ENCODE data around the gene SH2D2A. TPM values are rescaled to one million over a fixed set of nuclear protein-coding genes. Genes with fewer than 3 reads are reported as not detected.

Gene SH2D2A
- total RNA-seq, 1 donor from 2014 or later = 0.88 TPM

DNA sequence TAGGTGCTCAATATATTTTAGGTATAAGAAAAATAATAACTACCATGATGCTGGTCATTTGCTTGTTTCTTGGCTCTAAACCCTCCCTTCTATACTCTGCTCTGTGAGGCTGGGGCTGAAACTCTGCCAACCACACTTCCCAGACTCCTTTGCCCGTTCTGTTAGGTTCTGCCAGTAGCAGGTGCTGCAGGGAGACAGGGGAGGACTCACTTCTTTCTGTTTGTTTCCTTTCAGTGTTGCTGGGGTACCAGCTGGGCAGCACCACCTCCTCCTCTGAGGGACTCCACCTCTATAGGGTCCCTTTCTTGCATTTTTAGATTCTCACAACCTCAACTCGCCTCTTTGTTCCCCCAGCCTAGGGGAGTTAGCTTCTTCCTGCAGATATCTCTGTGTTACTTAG lies 17.0 kb upstream of the SH2D2A start:
- TF ChIP-seq, protein P1, sequence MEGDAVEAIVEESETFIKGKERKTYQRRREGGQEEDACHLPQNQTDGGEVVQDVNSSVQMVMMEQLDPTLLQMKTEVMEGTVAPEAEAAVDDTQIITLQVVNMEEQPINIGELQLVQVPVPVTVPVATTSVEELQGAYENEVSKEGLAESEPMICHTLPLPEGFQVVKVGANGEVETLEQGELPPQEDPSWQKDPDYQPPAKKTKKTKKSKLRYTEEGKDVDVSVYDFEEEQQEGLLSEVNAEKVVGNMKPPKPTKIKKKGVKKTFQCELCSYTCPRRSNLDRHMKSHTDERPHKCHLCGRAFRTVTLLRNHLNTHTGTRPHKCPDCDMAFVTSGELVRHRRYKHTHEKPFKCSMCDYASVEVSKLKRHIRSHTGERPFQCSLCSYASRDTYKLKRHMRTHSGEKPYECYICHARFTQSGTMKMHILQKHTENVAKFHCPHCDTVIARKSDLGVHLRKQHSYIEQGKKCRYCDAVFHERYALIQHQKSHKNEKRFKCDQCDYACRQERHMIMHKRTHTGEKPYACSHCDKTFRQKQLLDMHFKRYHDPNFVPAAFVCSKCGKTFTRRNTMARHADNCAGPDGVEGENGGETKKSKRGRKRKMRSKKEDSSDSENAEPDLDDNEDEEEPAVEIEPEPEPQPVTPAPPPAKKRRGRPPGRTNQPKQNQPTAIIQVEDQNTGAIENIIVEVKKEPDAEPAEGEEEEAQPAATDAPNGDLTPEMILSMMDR (IDR thresholded peaks at IDR 0.05; ENCODE audit: borderline replicate concordance) = no peak
- peaks cover 65% of the 10 kb centered on the region for H3K27me3 ChIP-seq (ENCODE audit: low read depth)
- intact Hi-C loops (cut with micrococcal nuclease) = no loop called here

DNA sequence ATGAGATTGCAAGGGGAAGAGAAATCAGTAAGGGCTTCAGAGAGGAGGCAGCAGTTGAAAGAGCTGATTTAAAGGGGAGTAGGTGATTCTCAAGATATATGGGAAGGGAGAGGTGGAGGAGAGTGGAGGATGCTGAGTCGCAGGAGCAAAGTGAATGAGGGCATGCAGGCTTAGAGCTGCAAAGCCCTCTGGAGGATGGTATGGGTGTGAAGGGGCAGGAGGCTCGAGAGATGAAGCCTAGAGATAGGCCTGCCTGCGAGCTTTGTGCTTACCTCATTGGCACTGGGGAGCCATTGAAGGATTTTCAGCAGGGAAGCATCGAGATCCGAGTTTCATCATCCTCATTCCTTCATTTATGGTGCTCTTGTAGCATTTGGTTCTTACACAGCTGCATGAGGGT lies 15.8 kb upstream of the SH2D2A start:
- Histone ChIP-seq H3K27me3 (ENCODE audit: low read depth) (peaks cover 59% of the 10 kb centered on the region), H3K4me1 (no peaks in the 10 kb centered on the region), H3K9me3 (replicated peaks) (no peaks in the 10 kb centered on the region), H3K4me3 (no peak overlapping the region), H3K36me3 (no peaks in the 10 kb centered on the region), H3K27ac (replicated peaks) (no peak overlapping the region)
- no peak for DNase-seq
- TF ChIP-seq, protein P1 (IDR thresholded peaks at IDR 0.05; ENCODE audit: borderline replicate concordance) = no peak
- intact Hi-C loops (cut with micrococcal nuclease) = no loop called here

More for the DNA sequence above, 17.0 kb upstream of the SH2D2A start:
- Histone ChIP-seq H3K4me3 (no peak overlapping the region), H3K9me3 (replicated peaks) (no peaks in the 10 kb centered on the region), H3K4me1 (no peaks in the 10 kb centered on the region), H3K36me3 (no peaks in the 10 kb centered on the region), H3K27ac (replicated peaks) (no peak overlapping the region)
- no peak for DNase-seq

DNA sequence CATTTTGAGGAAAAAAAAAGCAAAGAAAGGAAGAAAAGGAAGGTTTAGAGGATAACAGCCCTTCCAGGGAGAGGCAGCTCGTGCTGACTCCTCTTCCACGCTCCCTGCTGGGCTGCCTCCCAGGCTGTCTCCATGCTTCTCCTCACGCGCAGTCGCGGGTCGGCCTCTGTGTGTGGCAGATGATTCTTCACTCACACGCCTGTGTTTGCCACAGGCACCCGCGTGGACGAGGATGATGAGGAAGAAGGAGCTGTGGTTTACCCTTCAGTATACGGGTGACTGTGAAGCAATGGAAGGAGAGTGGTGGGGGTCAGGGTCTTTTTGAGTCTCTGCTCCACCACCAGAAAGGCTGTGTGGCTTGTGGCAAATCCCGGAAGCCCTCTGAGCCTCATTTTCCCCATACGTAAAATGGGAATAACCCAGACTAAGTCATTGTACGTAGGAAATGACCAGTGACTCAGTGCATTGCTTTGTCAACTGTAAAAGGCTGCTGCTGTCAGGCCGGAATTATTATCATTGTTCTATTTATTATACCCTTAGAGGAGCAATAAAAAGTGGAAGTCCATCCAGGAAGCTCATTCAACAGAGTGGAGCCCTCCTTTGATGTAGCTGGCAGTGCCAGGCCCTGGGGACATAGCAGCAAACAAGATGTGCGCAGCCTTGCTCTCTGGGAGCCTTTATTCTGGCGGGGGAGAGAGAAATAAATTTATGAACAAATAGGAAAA lies 11.9 kb upstream of the SH2D2A start:
- Histone ChIP-seq H3K27me3 (ENCODE audit: low read depth) (peaks cover 39% of the 10 kb centered on the region), H3K36me3 (no peaks in the 10 kb centered on the region), H3K9me3 (replicated peaks) (no peaks in the 10 kb centered on the region), H3K4me3 (no peak overlapping the region), H3K27ac (replicated peaks) (no peak overlapping the region), H3K4me1 (no peaks in the 10 kb centered on the region)
- DNase-seq = no peak
- intact Hi-C loops (cut with micrococcal nuclease) = no loop called here
- TF ChIP-seq, protein P1 (IDR thresholded peaks at IDR 0.05; ENCODE audit: borderline replicate concordance) = no peak

DNA sequence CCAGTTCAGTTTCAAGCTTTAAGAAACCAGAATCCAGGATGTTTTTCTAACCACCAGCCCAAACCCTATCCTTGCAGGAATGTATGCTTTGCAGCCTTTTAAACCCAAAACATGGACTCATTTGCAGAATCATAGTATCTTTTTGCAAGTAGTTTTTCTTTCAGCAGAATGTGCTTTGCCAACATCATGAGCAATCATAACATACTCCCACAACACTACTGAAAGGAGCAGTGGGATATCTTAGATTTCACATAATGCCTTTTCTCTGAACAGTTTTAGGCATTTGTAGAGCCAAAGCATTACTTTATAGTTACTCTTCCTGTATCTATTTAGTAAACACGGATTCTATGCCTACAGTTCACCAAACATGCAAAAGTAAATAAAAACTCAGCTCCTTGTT lies 10.0 kb upstream of the SH2D2A start:
- H3K27me3 ChIP-seq (ENCODE audit: low read depth) = peaks cover 44% of the 10 kb centered on the region
- TF ChIP-seq, protein P1 (IDR thresholded peaks at IDR 0.05; ENCODE audit: borderline replicate concordance) = no peak
- no peaks in the 10 kb centered on the region for H3K9me3 ChIP-seq (replicated peaks)
- no peak for DNase-seq
- intact Hi-C loops (cut with micrococcal nuclease) = no loop called here
- H3K4me3 ChIP-seq = no peak overlapping the region
- H3K36me3 ChIP-seq = no peaks in the 10 kb centered on the region
- H3K4me1 ChIP-seq = no peaks in the 10 kb centered on the region
- H3K27ac ChIP-seq (replicated peaks) = no peak overlapping the region

DNA sequence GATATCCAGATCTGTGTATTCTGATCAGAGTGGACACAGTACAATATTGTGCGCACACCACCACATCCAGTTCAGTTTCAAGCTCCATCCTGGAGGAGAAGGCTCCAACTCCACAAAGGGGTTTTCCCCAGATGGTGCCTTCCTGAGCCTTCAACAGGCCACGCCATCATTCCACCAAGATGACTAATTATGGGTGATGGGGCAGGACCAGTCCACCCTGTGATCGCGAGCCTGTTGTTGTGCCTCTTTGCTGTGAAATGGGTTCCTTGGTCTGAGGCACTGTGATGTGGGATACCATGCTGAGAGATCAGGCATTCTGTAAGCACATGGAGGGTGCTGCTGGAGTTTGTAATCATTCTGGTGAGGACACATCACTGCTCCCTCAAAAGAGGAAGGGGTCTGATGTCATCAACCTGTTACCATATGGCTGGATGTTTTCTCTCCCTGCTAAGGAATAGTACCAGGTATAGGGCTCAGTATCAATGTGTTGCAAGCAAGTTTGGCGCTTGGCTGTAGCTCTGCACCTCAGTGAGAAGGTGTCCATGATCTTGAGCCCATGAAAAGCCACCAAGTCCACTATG lies 6.7 kb upstream of the SH2D2A start:
- Histone ChIP-seq H3K4me3 (no peak overlapping the region), H3K36me3 (no peaks in the 10 kb centered on the region), H3K9me3 (replicated peaks) (no peaks in the 10 kb centered on the region), H3K27me3 (ENCODE audit: low read depth) (peaks cover 20% of the 10 kb centered on the region), H3K4me1 (no peaks in the 10 kb centered on the region), H3K27ac (replicated peaks) (no peak overlapping the region)
- TF ChIP-seq, protein P1 (IDR thresholded peaks at IDR 0.05; ENCODE audit: borderline replicate concordance) = no peak
- intact Hi-C loops (cut with micrococcal nuclease) = no loop called here
- no peak for DNase-seq

All from left ventricle myocardium inferior (tissue), 1 donor.